T-helper 2 cell treated with Interferon-gamma antibody and Interleukin-4, amounts not matched to agents 5 μg/mL and 100 μg/mL, for 36 hours (primary cell): ENCODE measurements around the gene FEV.

Source experiments
- DNase-seq: peaks from one replicate; pipeline ENCODE4 v3.0.0; 2021; ENCODE audit warnings: low spot score
- H3K27ac Mint-ChIP-seq: one replicate; pipeline ENCODE4 v1.8.0; 2021; ENCODE audit warnings: mild to moderate bottlenecking, mixed read lengths
- H3K27me3 Mint-ChIP-seq: one replicate; pipeline ENCODE4 v1.8.0; 2021; ENCODE audit warnings: low read depth, mixed read lengths
- H3K36me3 Mint-ChIP-seq: one replicate; pipeline ENCODE4 v1.8.0; 2021; ENCODE audit warnings: low read depth, mixed read lengths
- H3K4me1 Mint-ChIP-seq: one replicate; pipeline ENCODE4 v1.8.0; 2021; ENCODE audit warnings: low read depth, mixed read lengths
- H3K4me3 Mint-ChIP-seq: one replicate; pipeline ENCODE4 v1.8.0; 2022; ENCODE audit warnings: mild to moderate bottlenecking, moderate library complexity, mixed read lengths
- H3K9me3 Mint-ChIP-seq: one replicate; pipeline ENCODE4 v1.8.0; 2021; ENCODE audit warnings: mixed read lengths

The FEV gene

DNA sequence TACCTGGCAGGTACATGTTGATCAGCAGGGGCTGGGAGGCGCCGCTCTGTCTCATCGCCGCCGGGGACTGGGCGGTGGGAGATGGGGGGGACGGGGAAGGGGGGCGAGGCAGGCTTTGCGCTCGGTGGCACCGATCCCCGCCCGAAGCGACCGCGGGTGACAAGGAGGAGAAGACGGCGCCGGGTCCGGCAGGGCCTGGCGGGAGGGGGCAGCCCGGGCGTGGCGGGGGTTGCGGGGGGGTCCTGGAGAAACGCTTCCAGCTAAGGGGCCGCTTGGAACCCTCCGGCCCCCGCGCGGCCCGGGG is at the start of gene FEV:
FEV (minus strand) TSS at position 164 of the 304 bp plus-strand sequence; CDS start at position 55, 109 bp downstream.
- no peak within 1 kb of the TSS for H3K27ac Mint-ChIP-seq

DNA sequence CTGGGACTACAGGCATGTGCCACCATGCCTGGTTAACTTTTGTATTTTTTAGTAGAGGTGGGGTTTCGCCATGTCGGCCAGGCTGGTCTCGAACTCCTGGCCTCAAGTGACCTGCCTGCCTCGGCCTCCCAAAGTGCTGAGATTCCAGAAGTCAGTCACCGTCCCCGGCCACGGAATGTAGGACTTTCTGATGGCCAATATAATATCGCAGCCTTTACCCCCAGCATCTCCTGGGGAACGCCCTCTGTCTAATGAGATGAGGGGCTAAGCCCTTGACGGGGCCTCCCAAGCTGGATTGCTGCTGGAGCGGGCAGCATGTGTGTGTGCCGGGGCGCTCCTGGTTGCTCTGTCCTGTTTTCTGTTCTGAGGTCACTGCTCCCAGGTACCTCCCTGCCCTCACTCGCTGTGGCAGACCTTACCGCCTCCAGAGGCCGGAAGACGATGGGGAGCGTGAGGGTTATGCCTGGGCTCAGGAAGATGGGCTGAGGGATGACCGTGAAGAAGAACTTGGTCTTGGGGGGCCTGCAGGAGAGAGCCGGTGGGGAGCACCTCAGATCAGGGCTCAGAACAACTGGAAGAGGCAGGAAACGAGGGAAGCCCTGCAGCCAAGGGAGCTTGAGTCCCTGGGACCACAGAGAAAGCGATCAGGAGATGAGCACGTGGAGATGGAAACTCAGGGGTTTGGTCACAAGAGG is 47.2 kb upstream of the FEV start:
- peaks cover 25% of the 10 kb centered on the region for H3K27me3 Mint-ChIP-seq
- no peaks in the 10 kb centered on the region for H3K9me3 Mint-ChIP-seq
- no peak overlapping the region for H3K4me3 Mint-ChIP-seq
- no peak for DNase-seq
- no peaks in the 10 kb centered on the region for H3K36me3 Mint-ChIP-seq
- no peaks in the 10 kb centered on the region for H3K4me1 Mint-ChIP-seq
- H3K27ac Mint-ChIP-seq: no peak overlapping the region

More for the DNA sequence above, at the start of gene FEV:
- Mint-ChIP-seq H3K27me3 (peaks cover 81% of the 10 kb centered on the region), H3K4me1 (peaks cover 11% of the 10 kb centered on the region), H3K9me3 (no peaks in the 10 kb centered on the region), H3K36me3 (peaks cover 2% of the 10 kb centered on the region), H3K4me3 (no peak within 1 kb of the TSS)
- no peak for DNase-seq

- Mint-ChIP-seq H3K4me3 (no peak overlapping the region), H3K36me3 (no peaks in the 10 kb centered on the region), H3K4me1 (no peaks in the 10 kb centered on the region), H3K27me3 (peaks cover 25% of the 10 kb centered on the region), H3K9me3 (no peaks in the 10 kb centered on the region), H3K27ac (no peak overlapping the region)
- DNase-seq: no peak
Observed at GRCh38 chr2:219031005-219031738, 46.2 kb upstream of the FEV start.

DNA sequence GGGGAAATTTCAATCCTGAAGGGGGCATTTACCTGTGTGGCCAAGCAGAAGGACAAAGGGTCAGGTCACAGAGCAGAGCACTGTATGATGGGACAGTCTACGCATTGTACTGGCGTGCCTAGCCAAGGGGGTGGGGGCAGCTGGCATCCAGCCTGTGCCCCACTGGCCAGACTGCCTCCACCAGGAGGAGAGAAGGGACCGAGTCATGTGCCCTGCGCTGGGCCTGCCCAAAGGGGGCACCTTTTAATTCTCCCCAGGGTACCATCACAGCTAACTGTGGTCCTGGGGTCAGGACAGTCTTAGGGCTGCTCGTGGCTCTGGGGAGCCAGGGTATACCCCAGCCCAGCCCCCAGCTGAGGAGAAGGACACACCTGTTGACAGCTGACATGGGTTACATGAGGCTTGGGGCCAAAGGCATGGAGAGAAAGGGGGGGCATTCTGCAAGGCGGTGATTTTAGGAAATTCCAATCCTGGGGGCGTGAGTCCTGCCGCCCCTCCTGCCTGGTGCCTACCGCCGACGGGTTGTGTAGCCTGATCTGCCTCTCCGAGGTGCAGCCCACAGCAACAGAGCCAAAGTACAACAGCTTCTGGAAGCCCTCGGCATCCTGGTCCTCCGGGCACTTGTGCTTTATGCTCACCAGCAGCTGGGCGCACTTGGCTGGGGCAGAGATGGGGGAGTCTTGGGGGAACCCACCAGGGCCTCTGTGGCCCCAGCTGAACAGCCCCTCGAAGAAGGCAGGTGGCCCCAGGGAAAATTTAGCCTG is 45.4 kb upstream of the FEV start:
- no peak overlapping the region for H3K4me3 Mint-ChIP-seq
- H3K4me1 Mint-ChIP-seq: no peaks in the 10 kb centered on the region
- H3K9me3 Mint-ChIP-seq: no peaks in the 10 kb centered on the region
- no peak for DNase-seq
- no peaks in the 10 kb centered on the region for H3K36me3 Mint-ChIP-seq
- H3K27me3 Mint-ChIP-seq: peaks cover 20% of the 10 kb centered on the region
- no peak overlapping the region for H3K27ac Mint-ChIP-seq

GRCh38 chr2:219029829-219030165 is 44.8 kb upstream of the FEV start:
- H3K27ac Mint-ChIP-seq: no peak overlapping the region
- DNase-seq: peak; percentile 63
- H3K9me3 Mint-ChIP-seq: no peaks in the 10 kb centered on the region
- no peaks in the 10 kb centered on the region for H3K36me3 Mint-ChIP-seq
- H3K27me3 Mint-ChIP-seq: peaks cover 14% of the 10 kb centered on the region
- no peak overlapping the region for H3K4me3 Mint-ChIP-seq
- no peaks in the 10 kb centered on the region for H3K4me1 Mint-ChIP-seq

- no peak overlapping the region for H3K4me3 Mint-ChIP-seq
- H3K27ac Mint-ChIP-seq: no peak overlapping the region
Observed at GRCh38 chr2:219028996-219029828, 44.2 kb upstream of the FEV start.

DNA sequence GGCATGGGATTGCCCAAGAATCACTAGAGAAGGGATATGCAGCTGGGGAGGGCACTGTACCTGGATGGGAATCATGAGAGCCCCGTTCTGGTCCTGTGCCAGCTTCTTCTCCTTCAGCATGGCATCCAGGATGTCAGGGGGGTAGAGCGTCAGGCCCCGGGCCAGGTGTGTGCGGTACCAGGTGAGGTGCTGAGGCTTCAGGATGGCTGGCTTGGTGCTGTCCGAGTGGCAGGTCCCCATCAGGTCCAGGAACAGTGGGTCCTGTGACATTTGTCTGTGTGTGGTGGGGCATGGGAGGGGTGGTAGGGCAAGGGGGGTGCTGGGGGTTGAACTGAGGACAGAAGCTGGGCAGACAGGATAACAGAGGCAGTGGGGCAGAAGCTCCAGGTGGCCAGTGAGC is 43.2 kb upstream of the FEV start:
- no peak for DNase-seq
- peaks cover 4% of the 10 kb centered on the region for H3K27me3 Mint-ChIP-seq

More at GRCh38 chr2:219028996-219029828, 44.2 kb upstream of the FEV start:
- Mint-ChIP-seq H3K27me3 (peaks cover 10% of the 10 kb centered on the region), H3K9me3 (no peaks in the 10 kb centered on the region), H3K4me1 (no peaks in the 10 kb centered on the region), H3K36me3 (no peaks in the 10 kb centered on the region)
- DNase-seq: no peak

DNA sequence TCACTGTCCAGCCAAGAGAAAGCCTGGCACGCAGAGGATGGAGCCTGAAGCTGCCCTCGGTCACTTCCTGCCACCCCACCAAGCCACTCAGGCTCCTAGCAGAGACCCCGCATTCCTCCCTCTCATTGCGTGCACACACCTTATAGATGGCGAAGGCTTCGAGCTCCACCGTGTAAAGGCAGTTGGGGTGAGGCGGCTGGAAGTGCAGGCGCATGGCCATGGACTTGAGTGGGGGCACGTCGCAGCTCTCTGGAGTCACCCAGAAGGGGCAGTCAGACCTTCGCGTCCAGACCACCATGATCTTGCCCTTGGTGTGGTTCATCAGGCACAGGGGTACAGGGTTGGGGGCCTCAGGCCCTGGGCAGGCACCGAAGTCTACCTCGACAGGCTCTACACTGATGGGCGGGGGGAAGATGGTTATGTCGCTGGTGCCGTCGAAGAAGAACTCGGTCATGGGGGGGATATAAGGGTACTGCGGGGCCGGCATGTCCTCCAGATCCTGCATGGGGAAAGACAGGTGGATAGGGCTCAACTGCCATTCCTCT is 42.6 kb upstream of the FEV start:
- Mint-ChIP-seq H3K27ac (no peak overlapping the region), H3K9me3 (no peaks in the 10 kb centered on the region), H3K36me3 (no peaks in the 10 kb centered on the region), H3K4me3 (no peak overlapping the region), H3K27me3 (peaks cover 2% of the 10 kb centered on the region), H3K4me1 (no peaks in the 10 kb centered on the region)
- no peak for DNase-seq

More for the DNA sequence above, 43.2 kb upstream of the FEV start:
- Mint-ChIP-seq H3K9me3 (no peaks in the 10 kb centered on the region), H3K4me3 (no peak overlapping the region), H3K27ac (no peak overlapping the region), H3K4me1 (no peaks in the 10 kb centered on the region), H3K36me3 (no peaks in the 10 kb centered on the region)

GRCh38 chr2:219026946-219027345 is 42.0 kb upstream of the FEV start:
- DNase-seq: no peak
- Mint-ChIP-seq H3K36me3 (no peaks in the 10 kb centered on the region), H3K27ac (no peak overlapping the region), H3K27me3 (peaks cover 2% of the 10 kb centered on the region), H3K4me3 (no peak overlapping the region), H3K4me1 (no peaks in the 10 kb centered on the region), H3K9me3 (no peaks in the 10 kb centered on the region)

DNA sequence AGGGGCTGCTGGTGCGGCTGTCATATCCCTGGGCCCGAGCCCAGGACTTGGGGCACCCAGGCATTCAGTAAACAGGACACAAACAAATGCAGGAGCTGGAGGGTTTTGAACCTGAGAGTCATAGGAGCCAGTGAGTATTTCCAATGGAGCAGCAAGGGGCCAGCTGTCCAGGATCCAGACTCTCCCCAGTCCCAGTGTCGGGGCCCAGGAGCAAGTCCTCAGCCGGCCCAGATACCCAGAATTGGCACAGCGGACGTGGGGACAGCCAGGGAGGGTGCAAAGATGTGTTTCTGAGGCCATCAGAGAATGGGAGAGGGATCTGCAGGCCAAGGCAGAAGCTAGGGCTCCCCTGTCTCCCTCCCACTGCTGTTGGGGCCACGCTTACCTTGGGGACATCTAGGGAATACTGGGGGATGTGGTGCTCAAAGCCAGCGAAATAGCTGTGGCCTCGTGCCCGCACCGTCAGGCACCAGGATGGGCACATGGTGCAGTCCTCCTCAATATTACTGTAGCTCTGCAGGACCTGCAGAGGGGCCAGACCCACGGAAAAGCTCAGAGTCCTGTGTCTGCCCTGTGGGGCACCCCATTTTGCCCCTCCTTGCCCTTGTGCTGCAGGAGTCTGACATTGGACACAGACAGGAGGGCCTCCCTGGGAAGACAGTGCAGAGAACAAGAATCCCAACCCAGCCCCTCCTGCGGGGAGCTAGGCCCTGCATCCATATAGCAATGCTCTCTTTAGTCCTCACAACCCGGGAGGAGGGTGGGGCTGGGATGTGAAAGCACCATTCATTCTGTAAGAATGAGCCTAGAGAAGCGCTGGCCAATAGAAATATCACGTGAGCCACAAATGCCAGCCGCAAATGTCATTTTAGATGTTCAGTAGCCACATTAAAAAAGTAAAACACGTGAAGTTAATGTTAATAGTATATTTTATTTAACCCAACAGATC is 40.9 kb upstream of the FEV start:
- H3K4me1 Mint-ChIP-seq: no peaks in the 10 kb centered on the region
- H3K27ac Mint-ChIP-seq: no peak overlapping the region
- no peaks in the 10 kb centered on the region for H3K9me3 Mint-ChIP-seq
- H3K4me3 Mint-ChIP-seq: no peak overlapping the region
- H3K36me3 Mint-ChIP-seq: no peaks in the 10 kb centered on the region
- DNase-seq: no peak
- no peaks in the 10 kb centered on the region for H3K27me3 Mint-ChIP-seq

GRCh38 chr2:219024059-219024458 is 39.1 kb upstream of the FEV start:
- Mint-ChIP-seq H3K4me1 (no peaks in the 10 kb centered on the region), H3K4me3 (no peak overlapping the region), H3K9me3 (no peaks in the 10 kb centered on the region), H3K27me3 (no peaks in the 10 kb centered on the region), H3K27ac (no peak overlapping the region), H3K36me3 (no peaks in the 10 kb centered on the region)
- DNase-seq: no peak

DNA sequence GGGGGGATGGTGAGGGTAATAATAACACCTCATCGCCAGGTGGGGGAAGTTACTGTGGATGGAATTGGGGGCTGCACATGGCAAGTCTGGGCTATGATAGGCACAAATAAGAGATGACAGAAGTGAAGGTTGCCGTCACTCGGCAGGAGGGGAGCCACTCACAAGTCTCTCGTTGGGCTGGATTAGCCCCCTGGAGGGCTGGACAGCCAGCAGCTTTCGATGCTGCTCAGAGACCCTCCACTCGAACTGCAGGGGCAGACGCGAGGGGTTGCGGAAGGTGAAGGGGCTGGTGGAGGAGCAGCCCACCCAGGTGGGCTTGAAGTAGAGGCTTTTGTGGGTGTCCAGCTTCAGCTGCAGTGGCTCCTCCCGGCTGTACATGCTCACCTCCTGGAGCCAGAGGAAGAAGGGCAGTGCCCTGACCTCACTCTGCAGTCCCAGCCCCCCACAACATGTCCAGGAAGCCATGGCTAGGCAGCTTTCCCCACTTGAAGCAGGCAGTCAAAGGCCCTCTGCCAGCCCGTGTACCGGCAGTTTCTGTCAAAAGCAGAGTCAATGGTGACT is 38.1 kb upstream of the FEV start:
- Mint-ChIP-seq H3K9me3 (no peaks in the 10 kb centered on the region), H3K36me3 (no peaks in the 10 kb centered on the region), H3K4me1 (no peaks in the 10 kb centered on the region), H3K4me3 (no peak overlapping the region), H3K27ac (no peak overlapping the region), H3K27me3 (no peaks in the 10 kb centered on the region)
- no peak for DNase-seq
